RKO (cell line): Measurements from ENCODE around the gene TMEM39B.
"Not testable (repeated sequence)": the region's sequence is repeated elsewhere in the genome, so short reads cannot be mapped to it uniquely, and the experiment has no call there.

Experiments
- DNase-seq: peaks from one replicate; pipeline ENCODE4 v3.0.0-alpha.2; 2016; ENCODE audit warnings: low spot score

TMEM39B gene

DNA sequence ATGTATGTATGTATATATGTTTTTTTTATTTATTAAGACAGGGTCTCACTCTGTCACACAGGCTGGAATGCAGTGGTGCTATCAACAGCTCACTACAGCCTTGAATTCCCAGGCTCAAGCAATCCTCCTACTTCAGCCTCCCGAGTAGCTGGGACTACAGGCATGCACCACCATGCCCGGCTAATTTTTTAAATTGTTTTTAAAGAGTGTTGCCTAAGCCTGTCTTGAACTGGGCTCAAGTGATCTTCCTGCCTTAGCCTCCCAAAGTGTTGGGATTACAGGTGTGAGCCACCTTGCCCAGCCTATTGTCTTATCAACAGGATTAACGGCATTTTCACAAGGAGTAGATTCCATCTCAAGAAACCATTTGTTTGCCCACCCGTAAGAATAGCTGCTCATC, 40.7 kb downstream of the TMEM39B start:
- DNase-seq = not testable (repeated sequence)

DNA sequence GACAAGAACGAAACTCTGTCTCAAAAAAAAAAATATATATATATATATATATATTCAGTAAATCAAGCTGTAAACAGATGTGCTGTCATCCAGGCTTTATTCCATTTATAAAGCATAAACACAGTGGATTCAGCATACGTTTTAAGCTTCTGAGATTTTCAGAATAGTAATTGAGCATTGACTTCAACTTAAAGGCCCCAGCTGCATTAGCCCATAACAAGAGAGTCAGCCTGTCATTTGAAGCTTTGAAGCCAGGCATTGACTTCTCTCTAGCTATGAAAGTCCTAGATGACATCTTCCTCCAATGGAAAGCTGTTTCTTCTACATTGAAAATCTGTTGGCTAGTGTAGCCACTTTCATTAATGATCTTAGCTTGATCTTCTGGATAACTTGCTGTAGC, 41.7 kb downstream of the TMEM39B start:
- no peak for DNase-seq

DNA sequence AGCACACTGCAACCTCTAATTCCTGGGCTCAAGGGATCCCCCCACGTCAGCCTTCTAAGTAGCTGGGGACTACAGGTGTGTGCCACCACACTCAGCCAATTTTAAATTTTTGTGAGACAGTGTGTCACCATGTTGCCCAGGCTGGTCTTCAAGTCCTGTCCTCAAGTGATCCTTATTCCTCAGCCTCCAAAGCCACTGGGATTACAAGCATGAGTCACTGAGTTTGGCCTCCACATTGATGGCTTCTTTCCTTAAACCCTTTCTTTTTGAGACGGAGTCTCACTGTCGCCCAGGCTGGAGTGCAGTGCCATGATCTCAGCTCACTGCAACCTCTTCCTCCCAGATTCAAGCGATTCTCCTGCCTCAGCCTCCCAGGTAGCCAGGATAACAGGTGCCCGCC, 42.8 kb downstream of the TMEM39B start:
- no peak for DNase-seq

DNA sequence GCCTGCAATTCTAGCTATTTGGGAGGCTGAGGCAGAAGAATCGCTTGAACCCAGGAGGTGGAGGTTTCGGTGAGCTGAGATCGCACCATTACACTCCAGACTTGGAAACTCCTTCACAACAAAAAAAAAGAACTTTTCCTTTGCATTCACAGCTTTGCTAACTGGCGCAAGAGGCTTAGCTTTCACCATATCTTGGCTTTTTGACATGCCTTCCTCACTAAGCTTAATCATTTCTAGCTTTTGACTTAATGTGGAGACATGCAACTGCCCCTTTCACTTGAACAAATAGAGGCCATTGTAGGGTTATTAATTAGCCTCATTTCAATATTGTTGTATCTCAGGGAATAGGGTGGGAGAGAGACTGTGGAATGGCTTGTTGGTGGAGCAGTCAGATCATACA, 43.8 kb downstream of the TMEM39B start:
- DNase-seq = no peak

DNA sequence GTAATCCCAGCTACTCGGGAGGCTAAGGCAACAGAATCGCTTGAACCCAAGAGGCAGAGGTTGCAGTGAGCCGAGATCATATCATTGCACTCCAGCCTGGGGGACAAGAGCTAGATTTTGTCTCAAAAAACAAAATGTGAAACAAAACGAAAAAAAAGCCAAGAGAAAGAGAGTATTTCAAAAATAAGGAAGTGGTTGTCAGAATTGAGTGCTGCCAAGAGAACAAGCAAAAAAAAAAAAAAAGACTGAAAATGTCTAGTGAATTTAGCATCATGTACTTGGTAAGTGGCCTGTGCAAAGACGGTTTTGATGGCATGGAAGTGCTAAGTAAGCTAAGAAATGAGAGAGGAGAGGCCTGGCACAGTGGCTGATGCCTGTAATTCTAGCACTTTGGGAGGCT, 49.4 kb downstream of the TMEM39B start:
- DNase-seq = no peak

DNA sequence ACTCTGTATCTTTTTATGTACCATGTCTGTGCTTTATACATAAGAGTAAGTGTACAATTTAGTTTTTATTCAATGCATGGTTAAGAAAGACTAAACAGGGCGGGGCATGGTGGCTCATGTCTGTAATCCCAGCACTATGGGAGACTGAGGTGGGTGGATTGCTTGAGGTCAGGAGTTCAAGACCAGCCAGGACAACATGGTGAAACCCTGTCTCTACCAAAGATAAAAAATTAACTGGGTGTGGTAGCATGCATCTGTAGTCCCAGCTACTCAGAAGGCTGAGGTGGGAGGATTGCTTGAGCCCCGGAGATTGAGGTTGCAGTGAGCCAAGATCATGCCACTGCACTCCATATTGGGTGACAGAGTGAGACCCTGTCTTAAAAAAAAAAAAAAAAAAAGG, 50.6 kb downstream of the TMEM39B start:
- not testable (repeated sequence) for DNase-seq

DNA sequence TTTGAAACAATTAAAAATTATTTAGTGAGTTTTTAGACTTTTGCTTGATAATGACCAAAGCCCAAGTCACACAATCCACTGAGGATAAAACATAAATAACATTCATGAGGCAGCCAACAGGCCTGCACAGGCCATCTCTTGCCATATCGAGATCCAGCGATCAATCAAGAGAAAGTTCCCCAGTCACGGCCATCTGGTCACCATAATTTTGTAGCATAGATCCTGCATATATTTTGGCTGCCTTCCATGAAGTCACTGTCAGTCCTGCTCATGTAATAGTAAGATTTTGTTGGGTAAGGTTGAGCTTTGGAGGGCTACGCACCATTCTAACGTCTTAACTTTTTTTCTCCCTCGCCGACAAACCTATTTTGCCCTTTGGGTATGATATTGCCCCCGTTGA, 52.6 kb downstream of the TMEM39B start:
- no peak for DNase-seq

DNA sequence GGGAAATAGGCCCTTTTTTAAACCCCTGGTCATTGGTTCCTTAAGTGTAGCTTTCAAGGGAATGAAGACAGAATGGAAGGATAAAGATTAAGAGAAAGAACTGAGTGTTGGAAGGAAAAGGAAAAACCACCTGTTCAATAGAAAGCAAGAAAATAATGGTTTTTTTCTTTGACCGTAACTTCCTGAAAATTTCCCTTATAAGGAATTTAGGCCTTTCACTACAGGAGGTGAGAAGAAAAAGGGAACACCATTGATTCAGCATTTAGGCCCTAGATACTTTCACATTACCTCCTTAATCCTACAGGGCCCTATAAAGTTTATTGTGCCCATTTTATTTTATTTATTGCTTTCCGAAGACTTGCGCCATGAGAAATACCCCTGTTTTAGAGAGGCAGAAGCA, 54.0 kb downstream of the TMEM39B start:
- DNase-seq = no peak

DNA sequence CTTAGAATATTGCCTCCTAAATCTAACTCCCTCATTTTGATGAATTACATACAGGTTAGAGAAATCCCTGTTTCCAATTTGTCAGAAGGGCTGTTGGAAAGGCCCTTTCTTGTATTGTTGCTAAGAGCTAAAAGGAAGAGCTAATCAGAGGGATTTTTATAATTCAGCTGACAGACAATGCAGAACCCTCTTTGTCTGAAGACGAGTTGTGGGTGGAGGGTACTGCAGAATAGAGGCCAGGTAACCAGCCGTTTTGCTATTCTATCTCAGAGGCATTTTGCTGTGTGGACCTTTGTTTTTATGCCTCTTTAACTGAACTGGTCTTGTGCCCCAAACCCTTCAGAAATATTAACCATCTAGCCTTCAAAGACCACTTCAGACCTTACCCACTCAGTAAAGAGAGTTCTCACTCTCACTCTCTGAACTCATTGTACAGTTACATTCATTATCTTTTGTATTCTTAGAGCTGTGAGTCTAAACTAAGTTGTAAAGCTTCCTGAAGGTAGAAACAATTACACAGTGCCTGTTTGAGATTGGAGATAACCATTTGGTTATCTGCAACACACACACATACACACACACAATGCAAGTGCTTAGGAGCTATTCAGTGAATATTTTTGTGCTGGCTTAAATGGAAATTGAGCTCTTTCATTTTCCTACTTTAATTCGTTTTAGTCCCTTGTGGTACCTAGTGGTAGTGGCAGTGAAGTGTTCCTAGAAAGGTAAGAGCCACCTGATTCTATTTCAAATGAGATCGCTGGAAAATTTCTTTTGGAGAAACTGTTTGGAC, 54.9 kb downstream of the TMEM39B start:
- no peak for DNase-seq

DNA sequence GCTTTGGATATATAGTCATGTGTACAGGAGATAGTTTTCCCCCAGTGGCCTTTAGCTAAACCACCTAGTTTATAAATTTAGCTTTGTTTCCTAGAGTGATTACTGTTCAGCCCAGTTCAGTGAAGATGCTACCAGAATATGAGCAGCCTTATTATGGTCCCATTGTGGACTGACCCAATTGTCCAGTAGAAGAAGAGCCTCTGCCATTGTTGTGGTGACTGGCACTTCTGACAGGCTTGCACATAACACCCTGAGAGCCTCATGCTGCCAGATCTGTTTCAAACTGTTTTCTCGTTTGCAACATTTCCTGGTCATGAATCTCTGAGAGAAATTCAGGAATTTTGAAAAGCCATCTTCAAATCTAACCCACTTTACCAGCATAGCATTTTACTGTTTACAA, 55.7 kb downstream of the TMEM39B start:
- DNase-seq = no peak

DNA sequence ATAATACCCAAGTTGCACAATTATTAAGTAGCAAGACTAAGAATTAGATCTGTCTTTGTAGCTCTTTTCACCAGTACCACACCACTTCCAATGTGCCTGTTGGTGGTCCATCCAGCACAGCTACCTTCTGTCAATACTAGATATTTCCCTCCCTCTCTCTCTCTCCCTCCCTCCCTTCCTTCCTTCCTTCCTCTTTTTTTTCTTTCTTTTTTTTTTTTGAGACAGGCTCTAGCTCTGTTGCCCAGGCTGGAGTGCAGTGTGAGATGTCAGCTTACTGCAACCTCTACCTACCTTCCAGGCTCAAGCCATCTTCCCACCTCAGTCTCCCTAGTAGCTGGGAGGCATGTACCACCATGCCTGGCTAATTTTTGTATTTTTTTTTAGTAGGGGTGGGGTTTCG, 56.2 kb downstream of the TMEM39B start:
- no peak for DNase-seq

DNA sequence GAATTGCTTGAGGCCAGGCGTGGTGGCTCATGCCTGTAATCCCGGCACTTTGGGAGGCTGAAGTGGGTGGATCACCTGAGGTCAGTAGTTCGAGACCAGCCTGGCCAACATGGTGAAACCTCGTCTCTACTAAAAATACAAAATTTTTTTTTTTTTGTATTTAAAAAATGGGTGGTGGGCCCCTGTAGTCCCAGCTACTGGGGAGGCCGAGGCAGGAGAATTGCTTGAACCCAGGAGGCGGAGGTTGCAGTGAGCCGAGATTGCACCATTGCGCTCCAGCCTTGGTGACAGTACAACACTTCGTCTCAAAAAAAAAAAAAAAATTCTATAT, 61.2 kb downstream of the TMEM39B start:
- not testable (repeated sequence) for DNase-seq

DNA sequence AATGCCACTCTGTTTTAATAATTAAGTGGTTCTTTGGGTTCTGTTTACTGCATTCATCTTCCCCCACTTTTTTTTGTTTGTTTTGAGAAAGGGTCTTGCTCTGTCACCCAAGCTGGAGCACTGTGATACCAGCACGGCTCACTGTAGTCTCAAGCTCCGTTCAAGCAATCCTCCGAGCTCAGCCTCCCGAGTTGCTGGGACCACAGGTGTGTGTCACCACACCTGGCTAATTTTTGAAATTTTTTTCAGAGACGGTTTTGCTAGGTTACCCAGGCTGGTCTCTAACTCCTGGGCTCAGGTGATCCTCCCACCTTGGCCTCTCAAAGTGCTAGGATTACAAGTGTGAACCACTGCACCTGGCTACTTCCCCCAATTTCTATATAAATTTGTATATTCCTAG, 64.4 kb downstream of the TMEM39B start:
- no peak for DNase-seq

DNA sequence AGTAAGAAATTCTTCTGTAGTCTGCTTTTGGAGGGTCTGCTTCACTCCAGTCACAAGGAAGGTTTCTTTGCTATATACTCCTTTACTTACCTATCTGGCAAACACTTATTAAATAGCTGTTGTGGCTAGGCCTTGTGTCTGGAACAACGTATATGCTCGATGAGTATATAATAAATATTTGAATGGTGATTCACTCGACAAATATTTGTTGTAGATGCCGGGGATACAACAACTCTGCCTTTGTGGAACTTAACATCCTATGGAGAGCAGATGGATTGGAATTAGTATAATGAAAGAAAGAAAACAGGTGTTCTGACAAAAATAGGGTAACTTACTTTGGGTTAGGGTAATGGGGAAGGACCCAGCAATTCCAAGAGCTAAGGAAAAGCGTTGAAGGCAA, 66.2 kb downstream of the TMEM39B start:
- DNase-seq = no peak

DNA sequence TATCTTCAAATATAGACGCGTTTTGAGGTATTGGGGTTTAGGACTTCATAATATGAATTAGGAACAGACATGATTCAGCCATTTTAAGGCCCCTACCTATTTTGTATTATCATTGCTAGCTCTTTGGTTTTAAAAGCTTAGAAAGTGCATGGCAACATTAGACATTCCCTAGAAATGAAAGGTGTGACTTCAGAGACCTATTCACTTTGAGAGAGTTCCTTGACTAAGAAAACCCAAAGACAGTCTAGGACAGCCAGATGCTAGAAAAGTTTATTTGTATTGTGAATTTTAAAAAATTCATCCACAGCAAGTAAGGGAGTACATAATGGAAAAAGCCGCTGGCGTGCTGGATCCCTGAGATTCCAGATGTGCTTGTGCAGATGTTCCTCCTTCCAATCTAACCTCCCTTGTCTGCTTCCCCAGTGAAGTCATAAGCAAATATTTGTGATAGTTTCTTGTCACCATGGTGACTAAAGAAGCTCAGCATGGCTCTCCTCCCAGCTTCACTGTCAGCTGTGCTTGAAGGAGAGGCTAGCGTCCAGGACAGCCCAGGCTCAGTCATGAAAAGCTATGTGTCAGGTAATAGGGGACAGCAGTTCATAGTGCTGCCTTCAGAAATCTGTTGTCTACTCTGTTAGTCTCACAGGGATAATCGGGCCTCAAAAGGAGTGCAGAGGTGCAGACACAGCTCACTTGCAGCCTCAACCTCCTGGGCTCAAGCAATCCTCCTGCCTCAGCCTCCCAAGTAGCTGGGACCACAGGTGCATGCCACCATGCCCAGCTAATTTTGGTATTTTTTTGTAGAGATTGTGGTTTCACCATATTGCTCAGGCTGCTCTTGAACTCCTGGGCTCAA, 69.9 kb downstream of the TMEM39B start:
- DNase-seq = peak; percentile 54

DNA sequence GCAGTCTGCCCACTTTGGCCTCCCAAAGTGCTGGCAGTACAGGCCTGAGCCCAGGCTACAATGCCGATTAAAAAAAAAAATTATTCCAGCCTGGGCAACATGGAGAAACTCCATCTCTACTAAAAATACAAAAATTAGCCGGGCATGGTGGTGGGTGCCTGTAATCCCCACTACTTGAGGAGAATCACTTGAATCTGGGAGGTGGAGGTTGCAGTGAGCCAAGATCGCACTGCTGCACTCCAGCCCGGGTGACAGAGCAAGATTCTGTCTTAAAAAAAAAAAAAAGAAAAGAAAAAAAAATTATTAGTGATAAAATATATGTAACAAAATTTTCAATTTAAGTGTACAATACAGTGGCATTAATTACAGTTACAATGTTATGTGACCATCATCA, 70.6 kb downstream of the TMEM39B start:
- DNase-seq = not testable (repeated sequence)

DNA sequence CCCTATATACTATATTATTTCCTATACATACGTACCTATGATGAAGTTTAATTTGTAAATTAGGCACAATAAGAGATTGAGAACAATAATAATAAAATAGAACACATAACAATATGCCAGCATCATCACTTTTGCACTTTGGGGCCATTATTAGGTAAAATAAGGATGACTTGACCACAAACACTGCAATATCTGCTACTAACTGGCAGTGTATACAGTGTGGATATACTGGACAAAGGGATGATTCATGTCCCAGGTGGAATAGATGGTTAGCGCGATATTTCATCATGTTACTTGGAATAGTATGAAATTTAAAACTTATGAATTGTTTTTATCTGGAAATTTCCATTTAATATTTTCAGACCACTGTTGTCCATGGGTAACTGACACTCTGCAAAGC, 71.3 kb downstream of the TMEM39B start:
- DNase-seq = no peak

DNA sequence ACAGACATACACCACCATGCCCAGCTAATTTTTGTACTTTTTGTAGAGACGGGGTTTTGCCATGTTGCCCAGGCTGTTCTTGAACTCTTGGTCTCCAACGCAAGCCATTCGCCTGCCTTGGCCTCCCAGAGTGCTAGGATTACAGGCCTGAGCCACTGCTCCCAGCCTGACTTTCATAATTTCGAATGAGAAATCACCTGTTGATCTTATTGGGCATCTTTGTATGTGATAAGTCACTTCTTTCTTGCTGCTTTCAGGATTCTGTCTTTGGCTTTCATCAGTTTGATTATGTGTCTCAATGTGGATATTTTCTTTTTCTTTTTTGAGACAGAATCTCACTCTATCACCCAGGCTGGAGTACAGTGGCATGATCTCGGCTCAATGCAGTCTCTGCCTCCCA, 75.1 kb downstream of the TMEM39B start:
- DNase-seq = not testable (repeated sequence)

DNA sequence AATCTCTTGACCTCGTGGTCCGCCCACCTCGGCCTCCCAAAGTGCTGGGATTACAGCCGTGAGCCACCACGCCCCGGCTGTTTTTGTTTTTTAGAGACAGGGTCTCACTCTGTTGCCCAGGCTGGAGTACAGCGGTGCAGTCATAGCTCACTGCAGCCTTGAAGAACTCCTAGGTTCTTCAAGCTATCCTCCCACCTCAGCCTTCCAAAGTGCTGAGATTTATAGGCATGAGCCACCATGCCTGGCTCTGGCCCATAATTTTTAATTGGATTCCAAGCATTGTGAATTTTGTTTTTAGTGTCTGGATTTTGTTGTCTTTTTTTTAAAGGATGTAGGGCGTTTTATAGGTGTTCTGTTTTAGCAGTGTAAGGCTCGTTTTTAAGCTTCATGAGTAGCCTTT, 78.1 kb downstream of the TMEM39B start:
- DNase-seq = no peak

DNA sequence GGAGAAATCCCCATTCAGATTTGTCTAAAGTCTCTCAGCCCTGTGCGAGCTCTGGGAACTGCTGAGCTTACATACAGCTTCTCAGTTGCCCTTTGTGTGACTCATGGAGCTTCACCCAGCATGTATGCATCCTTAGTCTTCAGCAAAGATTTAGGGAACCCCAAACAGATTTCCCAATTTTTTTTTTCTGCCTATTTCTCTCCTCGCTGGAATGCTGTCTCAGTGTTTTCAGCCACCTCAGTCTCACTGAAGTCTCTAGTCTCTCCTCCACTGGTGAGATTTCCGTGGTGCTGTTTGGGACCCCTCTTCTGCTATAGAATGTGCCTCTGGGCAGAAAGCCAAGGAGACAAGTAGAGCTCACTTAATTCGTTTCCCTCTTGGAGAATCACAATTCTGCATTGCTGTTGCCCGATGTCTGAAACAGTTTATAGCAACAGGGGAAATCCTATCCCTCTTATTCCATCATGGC, 78.6 kb downstream of the TMEM39B start:
- peak; percentile 44 for DNase-seq
